Hepatocyte (in vitro differentiated cells): ENCODE results near the gene PYURF.

Experiments
- CTCF ChIP-seq: fragments of 200-600 bp; sonication (generic); IDR thresholded peaks from 2 replicates; pipeline ENCODE4 v1.5.1; 2016; ENCODE audit warnings: antibody characterized with exemption, mild to moderate bottlenecking; ENCODE audit not compliant: poor library complexity
- EZH2phosphoT487 ChIP-seq: fragments of 200-600 bp; sonication (generic); IDR thresholded peaks from one replicate; pipeline ENCODE4 v1.6.1; 2018; ENCODE audit warnings: antibody characterized with exemption, mild to moderate bottlenecking, low read depth, moderate library complexity; ENCODE audit not compliant: unreplicated experiment, severe bottlenecking

DNA sequence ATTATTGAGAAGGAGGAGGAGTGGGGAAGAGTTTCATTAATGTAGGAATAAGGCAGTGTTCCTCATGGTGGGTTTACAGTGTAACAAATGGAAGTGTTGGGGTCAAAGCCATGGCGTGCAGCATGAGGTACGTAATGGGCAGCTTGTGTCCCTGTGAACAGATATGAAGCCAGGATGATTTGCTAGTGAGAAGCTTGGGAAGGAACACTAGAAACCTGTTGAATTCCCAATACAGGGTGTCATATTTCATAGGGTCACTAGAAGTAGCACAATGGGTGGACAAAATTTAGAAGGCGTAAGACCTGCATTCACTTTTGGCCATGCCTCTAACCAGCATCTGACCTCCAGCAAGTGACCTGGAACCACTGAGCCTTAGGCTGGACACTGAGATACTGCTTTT lies 6.8 kb downstream of the PYURF start:
- TF ChIP-seq CTCF: no peak
- no peak for TF ChIP-seq EZH2phosphoT487
